GM21737 (cell line): ENCODE measurements around the gene TEF.

Experiments
- ATAC-seq: cut with Tn5 transposase; IDR thresholded peaks from one replicate; pipeline ENCODE4 v1.9.1; 2021; ENCODE audit warnings: mild to moderate bottlenecking, moderate library complexity; ENCODE audit not compliant: unreplicated experiment

TEF gene

DNA sequence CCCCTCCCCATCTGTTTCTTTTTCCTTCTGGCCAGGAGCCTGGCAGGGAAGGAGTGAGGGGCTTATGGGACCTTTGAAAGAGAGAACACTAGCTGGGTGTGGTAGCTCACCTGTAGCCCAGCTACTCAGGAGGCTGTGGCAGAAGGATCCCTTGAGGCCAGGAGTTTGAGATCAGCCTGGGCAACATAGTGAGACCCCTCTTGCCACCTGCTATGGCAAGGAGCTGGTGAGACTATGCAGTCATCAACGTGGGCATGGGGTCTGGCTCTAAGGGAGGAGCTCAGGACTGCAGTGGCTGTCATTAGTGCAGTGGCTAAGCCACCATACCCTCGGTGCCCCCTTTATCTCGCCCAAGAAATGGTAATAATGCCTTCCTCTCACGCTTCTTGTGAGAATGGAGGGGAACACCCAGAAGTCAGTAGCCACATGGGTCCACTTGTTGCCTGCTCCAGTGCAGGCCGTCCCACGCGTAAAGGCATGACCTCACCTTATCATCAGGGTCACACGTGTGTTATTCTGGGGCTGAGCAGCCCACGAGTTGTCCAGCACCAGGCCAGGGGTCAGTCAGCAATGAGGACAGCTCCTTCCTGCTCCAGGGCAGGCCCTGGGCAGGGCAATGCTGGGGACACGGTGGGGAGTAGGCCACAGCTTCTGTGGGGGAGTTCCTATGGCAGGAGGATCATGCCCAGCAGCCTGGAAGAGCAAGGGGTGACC, 27.7 kb upstream of the TEF start:
- no peak for ATAC-seq

- no peak for ATAC-seq
Measured at GRCh38 chr22:41354979-41355378, 26.8 kb upstream of the TEF start.

- no peak for ATAC-seq
Measured at GRCh38 chr22:41355895-41356294, 25.8 kb upstream of the TEF start.

DNA sequence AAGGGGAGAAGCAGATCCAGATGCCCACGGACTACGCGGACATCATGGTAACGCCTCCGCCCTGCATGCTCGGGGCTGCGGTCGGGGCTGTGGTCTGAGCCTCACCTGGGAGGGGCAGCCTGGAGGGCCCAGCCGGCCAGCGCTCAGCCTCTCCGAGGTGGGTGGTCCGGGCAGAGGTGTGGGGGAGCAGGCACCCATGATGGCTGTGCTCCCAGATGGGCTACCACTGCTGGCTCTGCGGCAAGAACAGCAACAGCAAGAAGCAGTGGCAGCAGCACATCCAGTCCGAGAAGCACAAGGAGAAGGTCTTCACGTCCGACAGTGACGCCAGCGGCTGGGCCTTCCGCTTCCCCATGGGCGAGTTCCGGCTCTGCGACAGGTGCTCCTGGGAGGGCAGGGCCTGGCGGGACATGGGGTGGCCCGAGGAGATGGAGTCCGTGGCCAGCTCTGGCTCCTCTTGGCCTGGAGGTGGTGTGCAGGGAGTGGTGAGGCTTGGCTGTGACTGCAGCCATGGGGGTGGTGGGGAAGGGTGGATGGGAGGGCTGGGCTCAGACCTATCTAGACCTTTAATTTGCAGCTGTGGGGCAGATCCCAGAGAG, 25.2 kb upstream of the TEF start:
- ATAC-seq: no peak

GRCh38 chr22:41357191-41357590, 24.6 kb upstream of the TEF start:
- ATAC-seq: no peak

DNA sequence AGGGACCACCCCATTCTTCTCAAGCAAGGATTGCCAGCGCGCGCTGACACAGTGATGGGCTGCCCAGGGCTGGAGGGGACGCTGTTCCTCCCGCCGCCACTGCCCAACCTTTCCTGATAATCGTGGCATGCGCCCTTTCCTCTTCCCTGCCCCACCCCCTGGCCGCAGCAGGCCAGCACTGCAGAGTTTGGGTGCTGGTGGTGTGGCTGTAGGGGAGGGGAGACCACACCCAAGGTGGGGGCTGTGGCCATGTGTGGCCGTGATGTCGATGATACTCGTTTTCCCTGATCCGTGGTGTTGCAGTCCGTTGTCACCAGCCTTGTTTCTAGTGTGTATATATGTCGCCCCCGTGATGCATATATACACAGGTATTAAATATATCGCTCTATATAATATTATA, 22.8 kb upstream of the TEF start:
- ATAC-seq: no peak

DNA sequence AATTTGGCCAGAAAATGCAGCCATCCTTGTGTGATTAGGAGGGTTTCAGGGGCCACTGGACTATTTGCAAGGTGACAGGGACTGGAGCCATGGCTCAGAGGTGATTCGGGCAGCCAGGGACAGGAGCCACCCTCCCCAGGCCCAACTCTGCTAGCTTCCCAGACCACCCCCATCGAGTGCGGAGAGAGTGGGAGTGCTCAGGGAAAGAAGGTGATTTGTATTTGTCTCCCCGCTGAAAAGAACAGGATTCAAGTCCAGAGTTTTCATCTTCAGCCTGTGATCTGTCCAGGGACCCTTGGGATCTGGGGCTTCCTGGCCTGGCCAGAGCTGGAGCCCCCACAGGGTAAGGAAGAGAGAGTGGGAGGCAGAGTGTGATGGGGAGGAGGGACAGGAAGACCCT, 22.4 kb upstream of the TEF start:
- no peak for ATAC-seq

- ATAC-seq: no peak
Measured at GRCh38 chr22:41360126-41360525, 21.6 kb upstream of the TEF start.

DNA sequence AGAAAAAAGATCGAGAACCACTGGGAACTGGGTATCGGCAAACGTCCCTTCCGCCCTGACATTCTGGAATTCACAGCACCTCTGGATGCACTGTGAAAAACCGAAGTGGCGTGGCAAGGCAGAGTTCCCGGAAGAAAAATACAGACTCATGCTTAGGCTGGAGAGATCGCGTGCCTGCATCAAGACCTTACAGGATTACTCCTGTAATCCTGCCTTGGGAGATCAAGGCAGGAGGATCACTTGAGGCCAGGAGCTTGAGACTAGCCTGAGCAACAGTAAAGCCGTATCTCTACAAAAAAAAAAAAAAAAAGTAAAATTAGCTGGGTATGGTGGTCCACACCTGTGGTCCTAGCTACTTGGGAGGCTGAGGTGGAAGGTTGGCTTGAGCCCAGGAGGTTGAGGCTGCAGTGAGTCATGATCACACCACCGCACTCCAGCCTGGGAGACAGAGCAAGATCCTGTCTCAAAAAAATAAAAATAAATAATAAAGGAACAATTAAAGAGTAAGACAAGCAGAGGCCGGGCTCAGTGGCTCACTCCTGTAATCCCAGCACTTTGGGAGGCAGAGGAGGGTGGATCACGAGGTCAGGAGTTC, 19.9 kb upstream of the TEF start:
- no peak for ATAC-seq

DNA sequence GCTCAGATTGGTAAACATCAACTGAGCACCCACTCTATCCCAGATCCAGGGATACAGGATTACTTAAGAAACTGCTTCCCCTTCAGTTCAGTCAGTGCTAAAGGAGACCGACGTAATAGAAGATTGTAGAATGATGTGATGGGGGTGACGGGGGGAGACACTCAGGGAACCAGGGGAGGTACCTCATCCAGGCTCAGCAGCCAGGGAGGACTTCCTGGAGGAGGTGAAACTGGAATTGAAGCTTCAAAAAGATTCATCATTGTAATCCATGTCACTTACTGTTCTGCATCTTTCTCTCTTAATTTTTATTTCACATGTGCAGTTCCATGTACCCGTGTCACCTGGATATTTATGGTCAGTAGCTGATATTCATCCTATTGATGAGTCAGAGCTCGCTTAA, 19.1 kb upstream of the TEF start:
- no peak for ATAC-seq

DNA sequence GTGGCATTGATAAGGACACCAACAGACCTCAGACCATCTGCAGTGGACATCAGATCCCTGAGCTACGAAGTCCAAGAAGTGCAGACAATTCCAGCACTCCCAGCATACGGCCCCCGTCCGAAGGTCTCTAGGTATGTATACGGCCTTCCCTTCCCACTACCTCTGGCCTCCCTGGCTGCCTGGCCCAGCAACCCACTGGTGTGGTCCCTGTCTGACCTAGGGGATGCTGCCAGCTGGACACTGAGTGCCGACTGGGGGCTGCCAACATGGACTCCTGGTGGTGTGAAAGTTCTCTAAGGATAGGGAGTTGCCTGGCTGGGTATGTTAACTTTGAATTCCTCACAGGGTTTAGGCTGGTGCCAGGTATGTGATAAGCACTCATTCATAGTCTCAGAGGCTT, 17.5 kb upstream of the TEF start:
- ATAC-seq: no peak

DNA sequence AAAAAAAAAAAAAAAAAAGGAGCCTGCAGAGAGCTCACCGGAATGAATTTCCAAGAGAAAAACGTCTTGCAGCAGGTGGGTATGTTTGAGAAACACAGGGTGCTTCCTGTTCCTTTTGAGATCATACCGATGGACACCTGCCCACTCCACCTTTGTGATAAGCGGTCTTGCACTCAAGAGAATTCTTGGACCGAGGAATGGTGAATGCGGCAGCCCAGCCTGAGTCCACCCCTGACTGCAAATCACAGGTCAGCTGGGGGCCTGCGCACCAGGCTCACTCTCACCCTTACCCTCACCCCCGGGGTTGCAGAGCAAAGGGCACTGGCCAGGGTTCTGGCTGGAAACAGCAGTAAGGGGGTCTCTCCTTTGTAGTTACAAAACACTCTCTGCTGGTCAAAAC, 16.8 kb upstream of the TEF start:
- no peak for ATAC-seq

DNA sequence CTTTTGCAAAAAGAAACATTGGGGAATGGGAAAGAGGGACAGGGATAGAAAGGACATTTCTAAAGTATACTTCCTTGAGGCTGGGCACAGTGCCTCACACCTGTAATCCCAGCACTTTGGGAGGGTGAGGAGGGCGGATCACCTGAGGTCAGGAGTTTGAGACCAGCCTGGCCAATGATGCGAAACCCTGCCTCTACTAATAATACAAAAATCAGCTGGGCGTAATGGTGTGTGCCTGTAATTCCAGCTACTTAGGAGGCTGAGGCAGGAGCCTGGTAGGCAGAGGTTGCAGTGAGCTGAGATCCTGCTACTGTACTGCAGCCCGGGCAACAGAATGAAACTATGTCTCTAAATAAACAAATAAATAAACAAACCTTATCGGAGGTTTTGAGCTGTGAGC, 16.3 kb upstream of the TEF start:
- no peak for ATAC-seq

DNA sequence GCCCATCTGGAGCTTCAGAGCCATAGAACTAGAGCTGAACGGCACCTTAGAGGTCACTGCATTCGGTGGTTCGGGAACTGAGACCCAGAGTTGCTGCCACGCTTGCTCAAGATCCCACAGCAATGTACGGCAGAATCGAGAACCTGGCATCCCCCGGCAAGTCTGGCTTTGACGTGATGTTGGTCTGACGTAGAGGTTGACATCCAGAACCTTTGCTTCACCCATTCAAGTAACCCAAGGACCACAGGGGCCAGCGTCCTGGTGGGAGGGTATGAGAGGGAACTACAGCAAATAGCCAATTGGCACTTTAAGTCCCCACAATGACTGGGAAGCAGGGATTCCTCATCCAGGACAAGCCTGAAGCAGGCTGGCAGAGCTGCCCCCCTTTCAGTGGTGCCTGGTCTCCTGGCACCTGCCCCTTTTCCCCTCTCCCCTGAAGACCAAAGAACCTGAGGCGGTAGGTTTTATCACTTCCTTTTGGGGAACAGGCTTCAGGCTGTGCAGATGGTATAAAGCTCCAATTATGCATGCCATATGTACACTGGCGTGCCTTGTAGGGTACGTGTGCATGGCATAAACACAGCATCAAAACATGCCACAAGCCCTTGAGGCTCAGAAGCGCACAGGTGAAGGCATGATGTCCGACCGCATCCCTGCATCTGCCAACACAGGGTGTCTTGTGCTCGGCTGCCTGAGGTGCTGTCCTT, 15.3 kb upstream of the TEF start:
- no peak for ATAC-seq

DNA sequence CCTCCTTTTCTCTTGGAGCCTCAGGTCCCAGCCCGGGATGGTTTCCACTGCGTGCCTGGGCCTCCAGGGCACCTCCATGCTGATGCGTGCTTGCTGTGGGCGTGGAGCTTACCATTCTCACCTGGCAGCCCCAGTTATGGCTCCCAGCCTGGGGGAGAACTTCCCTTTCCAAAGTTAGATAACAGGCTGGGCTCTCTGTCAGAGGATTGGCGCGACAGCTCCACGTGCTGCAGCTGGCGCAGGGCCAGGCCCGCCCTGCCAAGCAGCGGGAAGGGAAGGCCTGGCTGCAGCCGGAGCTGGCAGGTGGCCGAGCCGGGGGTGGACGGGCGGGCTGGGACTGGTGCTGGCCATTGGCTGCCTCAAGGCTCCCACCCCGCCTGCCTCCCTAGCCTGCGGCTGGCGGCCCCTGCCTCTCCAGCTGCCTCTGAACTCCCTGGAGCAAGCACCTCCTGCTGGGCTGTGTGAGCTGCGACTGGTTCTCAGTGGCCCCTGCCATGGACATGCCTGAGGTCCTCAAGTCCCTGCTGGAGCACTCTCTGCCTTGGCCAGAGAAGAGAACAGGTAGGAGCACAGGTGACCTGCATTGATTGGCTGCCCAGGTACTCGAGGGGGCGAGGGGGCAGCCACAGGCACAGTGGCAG, 14.6 kb upstream of the TEF start:
- no peak for ATAC-seq

DNA sequence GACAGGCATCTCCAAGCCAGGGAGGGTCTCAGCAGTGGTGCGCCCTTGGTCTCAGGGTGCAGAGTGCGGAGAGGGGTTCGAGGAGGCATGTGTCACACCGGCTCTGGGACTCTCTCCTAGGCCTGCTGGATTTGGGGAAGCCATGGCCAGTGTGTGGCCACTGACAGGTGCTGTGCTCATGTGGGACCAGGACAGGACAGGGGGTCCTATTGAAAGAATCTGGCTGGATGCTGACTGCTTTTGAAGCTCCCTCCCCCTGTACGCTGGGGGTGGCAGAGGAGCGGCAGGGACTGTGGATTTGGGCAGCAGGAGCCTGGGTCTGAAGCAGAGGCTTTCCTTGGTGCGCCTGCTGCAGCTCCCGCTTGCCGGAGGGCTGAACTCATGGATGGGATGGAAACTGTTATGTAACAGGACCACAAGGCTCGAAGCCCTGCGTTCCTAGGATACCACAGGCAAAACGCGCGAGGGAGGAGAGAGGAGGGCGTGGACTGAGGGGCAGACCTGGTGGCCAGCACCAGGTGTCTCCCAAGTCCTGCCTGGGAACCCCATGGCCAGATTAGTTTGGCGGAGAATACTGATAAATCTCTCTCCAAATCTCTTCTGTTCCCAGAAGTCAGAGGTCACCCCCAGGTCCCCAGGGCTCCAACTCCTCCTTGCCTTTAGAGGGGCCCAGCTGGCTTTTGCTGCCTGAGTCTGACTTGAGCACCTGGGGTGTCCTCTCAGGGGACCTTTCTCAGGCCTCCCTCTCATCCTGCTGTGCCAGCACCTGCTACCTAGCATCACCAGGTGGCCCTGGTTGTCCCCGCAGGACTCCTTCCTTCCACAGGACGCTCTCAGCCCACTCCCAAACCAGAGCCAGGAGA, 13.8 kb upstream of the TEF start:
- ATAC-seq: no peak

DNA sequence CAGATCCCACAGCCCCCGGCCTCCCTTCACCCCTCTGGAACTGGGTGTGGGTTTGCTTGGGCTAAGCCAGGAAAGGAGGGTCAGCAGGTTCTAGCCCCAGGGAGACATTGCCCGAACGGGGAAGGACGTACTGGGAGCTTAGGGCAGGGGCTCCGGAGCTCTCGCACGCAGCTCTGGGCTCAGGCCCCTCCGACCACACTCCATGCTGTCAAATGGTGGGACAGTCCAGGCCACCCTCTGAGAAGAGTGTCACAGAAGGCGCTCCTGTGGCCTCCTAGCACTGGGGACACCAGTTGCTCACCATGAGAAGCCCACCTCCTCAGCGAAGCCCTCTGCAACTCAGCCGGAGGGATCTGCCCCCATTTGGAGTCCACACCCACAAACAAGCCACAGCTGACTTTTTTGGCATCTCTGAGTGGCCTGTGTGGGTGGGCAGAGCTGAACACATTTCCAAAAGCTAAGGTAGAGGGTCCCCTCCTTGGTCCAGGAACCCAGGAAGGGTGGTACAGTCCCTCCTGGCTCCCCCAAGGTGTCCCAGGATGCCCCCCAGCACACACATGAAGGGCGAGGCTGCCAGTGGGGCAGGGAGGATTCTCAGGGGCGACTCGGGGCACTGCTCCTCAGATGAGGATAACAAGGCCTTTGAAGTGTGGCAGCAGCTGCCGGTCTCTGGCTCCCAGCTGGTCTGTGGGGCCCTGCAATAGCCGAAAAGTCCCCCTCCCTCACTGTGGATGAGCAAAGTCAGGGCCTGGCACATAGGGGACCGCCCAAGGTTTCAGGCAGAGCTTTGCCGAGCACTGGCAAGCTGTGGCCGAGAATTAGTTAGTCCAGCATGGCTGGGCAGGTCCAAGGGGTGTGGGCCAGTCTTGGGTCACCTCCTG, 13.0 kb upstream of the TEF start:
- ATAC-seq: no peak

DNA sequence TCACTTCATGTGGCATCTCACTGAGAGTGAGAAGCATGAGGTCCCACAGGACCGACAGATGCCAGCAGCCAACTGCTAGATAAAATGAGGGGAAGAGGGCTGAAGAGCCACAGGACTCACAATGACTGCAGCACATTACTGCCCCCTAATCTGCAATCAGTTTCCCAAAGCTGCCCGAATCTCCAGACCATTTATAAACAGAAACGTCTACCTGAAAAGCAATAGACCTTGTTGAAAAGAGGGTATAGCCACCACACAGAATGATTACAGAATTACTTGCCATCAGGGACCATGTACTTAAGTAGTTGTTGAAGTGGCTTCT, 12.4 kb upstream of the TEF start:
- ATAC-seq: no peak

DNA sequence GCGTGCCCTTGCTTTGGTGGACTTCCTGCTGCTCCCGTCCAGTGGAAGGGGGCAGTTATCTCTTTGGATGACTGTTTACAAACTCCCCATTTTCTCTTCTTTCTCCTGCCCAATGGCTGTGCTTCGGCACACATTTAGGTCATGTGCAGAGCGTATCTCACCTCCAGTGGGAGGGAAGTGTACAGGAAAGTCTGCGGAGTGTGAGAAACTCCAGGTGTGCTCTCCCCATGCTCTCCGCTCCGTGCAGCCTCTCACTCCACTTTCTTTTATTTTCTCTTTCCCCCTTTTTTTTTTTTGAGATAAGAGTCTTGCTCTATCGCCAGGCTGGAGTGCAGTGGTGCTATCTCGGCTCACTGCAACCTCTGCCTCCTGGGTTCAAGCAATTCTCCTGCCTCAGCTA, 11.9 kb upstream of the TEF start:
- ATAC-seq: no peak

DNA sequence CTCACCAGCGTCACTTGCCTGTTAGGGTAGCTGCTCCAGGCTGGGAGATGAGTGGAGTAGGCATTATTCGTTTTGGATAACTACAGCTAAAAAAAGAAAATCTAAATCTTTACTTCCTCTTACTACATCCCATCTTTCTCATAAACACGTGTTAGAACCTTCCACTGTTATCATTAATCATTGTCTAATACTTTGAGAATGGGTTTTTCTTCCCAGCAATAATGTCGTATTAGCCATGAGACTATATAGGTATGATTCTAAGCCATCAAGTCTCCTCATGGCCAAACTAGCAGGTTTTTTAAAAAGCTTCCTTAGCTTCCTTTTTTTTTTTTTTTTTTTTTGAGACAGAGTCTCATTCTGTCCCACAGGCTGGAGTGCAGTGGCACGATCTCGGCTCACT, 3.9 kb upstream of the TEF start:
- ATAC-seq: no peak
